Caco-2 (cell line): ENCODE data around the gene IMMP2L. TPM values are rescaled to one million over a fixed set of nuclear protein-coding genes. Genes with fewer than 3 reads are reported as not detected.

Experiments
- BruUV-seq: library from RNA; stranded (reverse); fragments of 400-500 nt; replicated peaks from 2 replicates; lab custom pipeline; 2021; lab: Mats Ljungman, UMichigan
- CTCF ChIA-PET: fragments of 300-600 bp; sonication (Branson Sonifier 250); formaldehyde crosslinking; loops from one replicate; lab custom pipeline; 2022; ENCODE audit warnings: antibody characterized with exemption; lab: Charles Lee
- POLR2A ChIA-PET: fragments of 300-600 bp; sonication (Branson Sonifier 250); formaldehyde crosslinking; loops from one replicate; lab custom pipeline; 2022; ENCODE audit warnings: antibody characterized with exemption; lab: Charles Lee
- DNase-seq, 2 experiments: peaks; one replicate each; pipeline versions ENCODE4 v3.0.0 to v3.0.0-alpha.2; 2020 to 2022
- H3K27me3 ChIP-seq: replicated peaks from 2 replicates; pipeline ENCODE4 v1.6.0; 2011; ENCODE audit warnings: low read length; ENCODE audit not compliant: control insufficient read depth, insufficient read depth
- H3K36me3 ChIP-seq: 2 replicates; pipeline ENCODE4 v1.5.1; 2011; ENCODE audit warnings: low read length; ENCODE audit not compliant: control insufficient read depth, insufficient read depth
- H3K4me1 ChIP-seq: fragments of 250-450 bp; sonication (Bioruptor Pico); 2 replicates; pipeline ENCODE4 v1.5.1; 2020; ENCODE audit warnings: mild to moderate bottlenecking
- H3K4me3 ChIP-seq: 2 replicates; pipeline ENCODE4 v1.5.1; 2011; ENCODE audit warnings: low read depth, mild to moderate bottlenecking, control low read depth, low read length
- H3K9me3 ChIP-seq: fragments of 250-450 bp; sonication (Bioruptor Pico); 2 replicates; pipeline ENCODE4 v1.5.1; 2020; ENCODE audit warnings: mild to moderate bottlenecking, moderate library complexity
- H3K27ac Mint-ChIP-seq: one replicate; pipeline ENCODE4 v1.8.0; 2022; ENCODE audit warnings: mixed read lengths; ENCODE audit not compliant: unreplicated experiment
- H3K27me3 Mint-ChIP-seq: one replicate; pipeline ENCODE4 v1.8.0; 2022; ENCODE audit warnings: mixed read lengths; ENCODE audit not compliant: insufficient read depth, unreplicated experiment
- H3K36me3 Mint-ChIP-seq: one replicate; pipeline ENCODE4 v1.8.0; 2022; ENCODE audit warnings: mild to moderate bottlenecking, mixed read lengths; ENCODE audit not compliant: insufficient read depth, unreplicated experiment
- H3K4me1 Mint-ChIP-seq: one replicate; pipeline ENCODE4 v1.8.0; 2022; ENCODE audit warnings: low read depth, mixed read lengths; ENCODE audit not compliant: unreplicated experiment
- H3K4me3 Mint-ChIP-seq: one replicate; pipeline ENCODE4 v1.8.0; 2022; ENCODE audit warnings: mild to moderate bottlenecking, moderate library complexity, mixed read lengths; ENCODE audit not compliant: unreplicated experiment
- H3K9me3 Mint-ChIP-seq: one replicate; pipeline ENCODE4 v1.8.0; 2022; ENCODE audit warnings: mixed read lengths; ENCODE audit not compliant: unreplicated experiment
- CTCF ChIP-seq, 2 experiments: fragments of 200-600 bp in 1 of 2; IDR thresholded peaks; 1 replicate in 1 of 2; 2 replicates in 1 of 2; pipeline versions ENCODE4 v1.5.1 to v1.8.0; 2011 to 2022; ENCODE audit warnings: antibody characterized with exemption in 1 of 2, control low read depth in 1 of 2, inconsistent platforms in 1 of 2, low read depth in 1 of 2, low read length in 1 of 2, mild to moderate bottlenecking in 1 of 2, moderate library complexity in 1 of 2; ENCODE audit not compliant: insufficient read depth in 1 of 2, severe bottlenecking in 1 of 2, unreplicated experiment in 1 of 2
- intact Hi-C: fragments of 100-400 bp; cut with micrococcal nuclease; formaldehyde crosslinking; loops from one replicate; pipeline ENCODE4 v1.10.0; 2022; ENCODE audit not compliant: unreplicated experiment
- total RNA-seq: library from RNA; stranded (reverse); gene quantifications from 2 replicates; pipeline ENCODE4 v1.2.3, GENCODE V29; 2022

IMMP2L gene
- total RNA-seq, 1 experiment from 2014 or later, result 9.5 TPM

- H3K27me3 ChIP-seq, result no peaks in the 10 kb centered on the region
- ChIA-PET POLR2A (no interaction called here), CTCF (no interaction called here)
- TF ChIP-seq CTCF (IDR thresholded peaks at IDR 0.05; ENCODE audit: insufficient read depth in 1 of 2, low read depth in 1 of 2, low read length in 1 of 2, severe bottlenecking in 1 of 2, unreplicated experiment in 1 of 2), result no peak
- no TSS peak for BruUV-seq
- Mint-ChIP-seq H3K36me3 (no peaks in the 10 kb centered on the region), H3K4me3 (no peak overlapping the region), H3K27ac (no peak overlapping the region), H3K27me3 (no peaks in the 10 kb centered on the region), H3K4me1 (no peaks in the 10 kb centered on the region), H3K9me3 (no peaks in the 10 kb centered on the region)
- H3K9me3 ChIP-seq, result no peaks in the 10 kb centered on the region
- H3K4me1 ChIP-seq, result no peaks in the 10 kb centered on the region
- intact Hi-C loops, result no loop called here
- H3K4me3 ChIP-seq, result no peak overlapping the region
- no peaks in the 10 kb centered on the region for H3K36me3 ChIP-seq
- no peak for DNase-seq
These were observed 414.4 kb downstream of the IMMP2L start for GRCh38 chr7:111147708-111148533.

GRCh38 chr7:111146136-111146535 lies 416.2 kb downstream of the IMMP2L start:
- no peak for TF ChIP-seq CTCF (IDR thresholded peaks at IDR 0.05; ENCODE audit: insufficient read depth in 1 of 2, low read depth in 1 of 2, low read length in 1 of 2, severe bottlenecking in 1 of 2, unreplicated experiment in 1 of 2)
- H3K27ac Mint-ChIP-seq, result no peak overlapping the region
- no peak for DNase-seq
- no peaks in the 10 kb centered on the region for H3K9me3 Mint-ChIP-seq
- no TSS peak for BruUV-seq
- H3K4me3 Mint-ChIP-seq, result no peak overlapping the region
- Histone ChIP-seq H3K9me3 (no peaks in the 10 kb centered on the region), H3K4me1 (no peaks in the 10 kb centered on the region), H3K4me3 (no peak overlapping the region), H3K36me3 (no peaks in the 10 kb centered on the region), H3K27me3 (no peaks in the 10 kb centered on the region)
- H3K4me1 Mint-ChIP-seq, result no peaks in the 10 kb centered on the region
- no peaks in the 10 kb centered on the region for H3K36me3 Mint-ChIP-seq
- H3K27me3 Mint-ChIP-seq, result no peaks in the 10 kb centered on the region
- ChIA-PET CTCF (no interaction called here), POLR2A (no interaction called here)
- intact Hi-C loops, result no loop called here

GRCh38 chr7:111145472-111145871 lies 416.8 kb downstream of the IMMP2L start:
- H3K27me3 ChIP-seq, result no peaks in the 10 kb centered on the region
- Mint-ChIP-seq H3K4me3 (no peak overlapping the region), H3K27me3 (no peaks in the 10 kb centered on the region), H3K36me3 (no peaks in the 10 kb centered on the region), H3K4me1 (no peaks in the 10 kb centered on the region), H3K9me3 (no peaks in the 10 kb centered on the region), H3K27ac (no peak overlapping the region)
- H3K4me1 ChIP-seq, result no peaks in the 10 kb centered on the region
- no peak overlapping the region for H3K4me3 ChIP-seq
- CTCF ChIA-PET, result no interaction called here
- POLR2A ChIA-PET, result no interaction called here
- no peak for TF ChIP-seq CTCF (IDR thresholded peaks at IDR 0.05; ENCODE audit: insufficient read depth in 1 of 2, low read depth in 1 of 2, low read length in 1 of 2, severe bottlenecking in 1 of 2, unreplicated experiment in 1 of 2)
- H3K9me3 ChIP-seq, result no peaks in the 10 kb centered on the region
- intact Hi-C loops, result no loop called here
- DNase-seq, result no peak
- no peaks in the 10 kb centered on the region for H3K36me3 ChIP-seq
- BruUV-seq, result no TSS peak
